ENCODE data around the gene HOXD3. TPM values are rescaled to one million over a fixed set of nuclear protein-coding genes. Genes with fewer than 3 reads are reported as not detected.

The HOXD3 gene
- total RNA-seq, 1 donor from 2014 or later, result 0.27 TPM

DNA sequence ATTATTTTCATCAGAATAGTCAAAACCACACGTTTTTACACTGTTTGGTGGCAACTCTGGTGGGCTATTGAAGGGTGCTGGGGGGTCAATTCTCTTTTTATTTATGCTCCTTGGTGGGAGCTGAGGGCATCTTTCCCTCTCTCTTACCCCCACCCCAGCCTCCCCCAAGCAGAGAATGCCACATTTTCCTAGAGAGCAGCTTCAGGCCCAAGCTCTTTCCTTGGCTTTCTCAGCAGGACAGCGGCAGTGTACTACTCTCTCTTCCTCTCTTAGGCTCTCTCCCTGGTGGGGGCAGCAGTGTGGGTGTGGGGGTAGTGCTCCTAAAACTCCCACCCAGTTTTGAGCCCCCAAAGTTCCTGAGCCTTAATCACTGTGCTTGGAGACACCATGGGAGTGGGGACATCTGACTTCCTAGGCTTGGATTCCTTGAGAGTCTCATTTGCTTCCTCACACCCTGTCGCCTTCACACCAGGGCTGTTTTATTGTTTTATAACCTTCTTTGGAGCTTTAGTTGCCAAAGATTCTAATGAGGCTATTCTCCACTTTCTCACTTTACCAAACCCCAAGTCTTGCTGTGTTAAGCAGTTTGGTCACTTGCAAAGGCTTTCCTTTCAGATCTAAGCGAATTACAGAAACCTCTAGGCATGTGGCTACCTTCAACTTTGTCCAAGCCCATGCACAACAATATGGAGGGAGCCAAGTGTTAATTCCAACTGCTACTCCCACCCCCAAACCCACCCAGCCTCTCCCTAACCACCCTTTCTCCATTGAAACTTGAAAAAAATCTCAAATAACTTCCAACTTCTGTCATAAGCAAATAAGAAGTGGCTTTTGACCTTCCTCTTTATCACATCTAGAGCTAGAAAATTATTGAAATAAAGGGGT lies 11.8 kb upstream of the HOXD3 start:
- no peak for ATAC-seq
- DNase-seq, result no peak
- intact Hi-C loops (cut with micrococcal nuclease), result loop anchor here (10.0 kb wide), 1 partner anchor 309 kb away; no protein-coding TSS in a partner anchor

DNA sequence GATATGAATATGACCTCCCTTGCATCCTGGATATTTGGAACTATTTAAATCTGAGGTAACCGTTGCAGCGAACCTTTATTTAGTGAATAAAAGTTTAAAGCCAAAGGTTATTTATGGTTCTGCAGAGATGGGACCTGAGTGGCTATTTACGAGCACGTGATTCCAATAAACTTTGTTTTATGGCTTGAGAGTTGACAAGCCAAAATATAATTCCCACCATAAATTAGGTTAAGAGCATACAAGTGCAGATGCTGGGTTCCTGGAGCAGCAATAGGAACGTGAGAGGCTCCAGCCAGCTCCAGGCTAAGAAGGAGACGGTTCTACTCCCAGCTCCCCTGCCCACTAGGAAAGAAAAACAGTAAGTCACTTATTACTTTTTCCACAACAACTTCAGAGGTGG lies 11.0 kb upstream of the HOXD3 start:
- intact Hi-C loops (cut with micrococcal nuclease), result loop anchor here (10.0 kb wide), 1 partner anchor 309 kb away; no protein-coding TSS in a partner anchor
- ATAC-seq (no peak), DNase-seq (no peak)

DNA sequence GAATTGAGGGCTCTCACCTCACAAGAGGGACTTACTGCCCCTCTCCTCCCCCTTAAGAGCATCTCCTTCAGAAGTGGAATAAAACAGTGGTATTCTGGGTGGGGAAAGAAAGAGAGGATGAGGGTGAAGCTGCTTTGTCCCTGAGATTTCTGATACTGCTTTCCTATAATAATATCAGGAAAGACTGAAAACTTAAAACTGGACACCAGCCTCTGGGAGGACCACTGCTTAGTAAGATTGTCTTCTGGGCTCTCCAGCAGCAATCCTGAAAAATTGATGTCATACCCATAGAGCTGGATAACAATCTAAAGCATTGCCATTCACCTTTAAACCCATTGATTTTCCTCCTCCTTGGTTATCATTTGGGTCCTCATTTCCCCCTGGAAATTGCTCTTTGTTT lies 10.5 kb upstream of the HOXD3 start:
- intact Hi-C loops (cut with micrococcal nuclease), result loop anchor here (10.0 kb wide), 1 partner anchor 308 kb away; no protein-coding TSS in a partner anchor
- DNase-seq, result no peak
- no peak for ATAC-seq

DNA sequence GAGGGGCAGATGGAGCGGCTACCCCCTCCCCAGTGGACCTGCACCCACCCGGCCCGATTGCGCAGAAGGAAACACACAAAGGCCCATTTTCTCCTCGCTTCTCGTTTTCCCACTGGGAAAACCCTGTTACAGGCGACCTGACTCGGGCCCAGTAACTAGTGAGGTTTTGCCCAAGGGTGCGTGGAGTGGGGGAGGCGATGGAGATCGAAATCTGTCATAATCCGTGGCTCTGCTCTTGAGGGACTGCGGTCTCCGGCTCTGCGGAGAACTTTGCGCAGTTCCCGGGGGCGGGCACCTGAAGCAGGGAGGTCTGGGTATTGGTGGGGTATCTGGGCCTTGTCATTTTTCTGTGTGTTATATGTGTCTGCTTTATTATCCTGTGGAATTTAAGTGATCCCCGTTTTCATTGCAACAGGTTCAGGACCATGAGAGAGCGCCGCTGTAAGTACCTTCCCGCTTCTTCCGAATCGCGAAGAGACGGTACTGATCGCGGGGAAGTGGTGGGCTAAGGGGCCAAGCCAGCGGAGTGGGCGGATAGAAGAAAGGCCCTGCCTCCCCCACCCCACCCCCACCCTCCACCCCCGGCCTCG lies 9.8 kb upstream of the HOXD3 start:
- DNase-seq (no peak), ATAC-seq (no peak)
- intact Hi-C loops (cut with micrococcal nuclease), result loop anchor here (10.0 kb wide), 1 partner anchor 307 kb away; no protein-coding TSS in a partner anchor

DNA sequence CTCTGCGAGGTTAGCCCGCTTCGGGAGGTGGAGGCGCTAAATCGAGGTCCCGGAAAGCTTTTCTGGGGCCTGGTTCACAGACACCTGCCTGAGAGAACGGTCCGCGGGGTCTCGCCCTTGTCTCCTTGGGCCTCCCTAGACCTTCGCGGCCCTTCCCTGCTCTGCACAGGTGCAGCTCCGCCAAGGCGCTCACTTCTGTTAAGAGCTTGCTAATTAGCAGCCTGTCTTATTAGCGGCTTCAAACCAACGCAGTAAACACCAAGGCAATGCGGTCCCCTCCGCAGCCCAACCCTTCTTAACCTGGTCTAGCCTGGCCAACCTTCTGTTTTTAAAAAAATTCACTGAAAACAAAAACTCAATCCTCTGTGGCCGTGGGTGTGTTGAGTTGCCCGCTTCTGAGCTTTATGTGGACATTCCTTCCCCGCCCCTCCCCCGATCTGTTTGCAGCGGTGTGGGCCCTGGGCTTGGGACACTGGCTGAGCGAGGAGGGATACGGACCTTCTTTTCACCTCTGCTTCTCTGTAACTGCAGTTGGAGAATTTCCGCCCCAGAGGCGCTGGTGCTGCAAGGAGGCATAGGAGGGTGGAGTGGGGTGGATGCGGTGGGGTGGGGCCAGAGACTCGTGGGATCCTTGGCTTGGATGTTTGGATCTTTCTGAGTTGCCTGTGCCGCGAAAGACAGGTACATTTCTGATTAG lies 9.2 kb upstream of the HOXD3 start:
- ATAC-seq (no peak), DNase-seq (no peak)
- intact Hi-C loops (cut with micrococcal nuclease), result loop anchor here (10.0 kb wide), 1 partner anchor 307 kb away; no protein-coding TSS in a partner anchor

DNA sequence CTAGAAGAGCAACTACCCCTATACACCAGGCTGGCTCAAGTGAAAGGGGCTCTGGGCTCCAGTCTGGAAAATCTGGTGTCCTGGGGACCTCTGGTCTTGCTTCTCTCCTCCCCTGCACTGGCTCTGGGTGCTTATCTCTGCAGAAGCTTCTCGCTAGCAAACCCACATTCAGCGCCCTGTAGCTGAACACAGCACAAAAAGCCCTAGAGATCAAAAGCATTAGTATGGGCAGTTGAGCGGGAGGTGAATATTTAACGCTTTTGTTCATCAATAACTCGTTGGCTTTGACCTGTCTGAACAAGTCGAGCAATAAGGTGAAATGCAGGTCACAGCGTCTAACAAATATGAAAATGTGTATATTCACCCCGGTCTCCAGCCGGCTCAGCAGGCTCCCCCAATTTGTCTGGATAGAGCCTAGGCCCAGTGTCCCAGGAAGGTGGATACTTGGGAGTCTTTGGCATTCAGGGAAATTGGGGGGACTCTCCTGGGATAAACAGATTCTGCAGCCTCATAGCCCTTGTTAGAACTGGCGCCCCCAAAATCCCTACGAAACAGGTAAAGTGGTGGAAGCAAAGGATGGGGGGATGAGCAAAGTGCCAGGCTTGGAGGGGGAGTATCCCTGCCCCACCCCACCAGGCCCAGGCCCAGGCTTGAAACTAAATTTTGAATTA lies 8.2 kb upstream of the HOXD3 start:
- no peak for DNase-seq
- ATAC-seq, result no peak
- intact Hi-C loops (cut with micrococcal nuclease), result loop anchor here (10.0 kb wide), 1 partner anchor 306 kb away; no protein-coding TSS in a partner anchor

DNA sequence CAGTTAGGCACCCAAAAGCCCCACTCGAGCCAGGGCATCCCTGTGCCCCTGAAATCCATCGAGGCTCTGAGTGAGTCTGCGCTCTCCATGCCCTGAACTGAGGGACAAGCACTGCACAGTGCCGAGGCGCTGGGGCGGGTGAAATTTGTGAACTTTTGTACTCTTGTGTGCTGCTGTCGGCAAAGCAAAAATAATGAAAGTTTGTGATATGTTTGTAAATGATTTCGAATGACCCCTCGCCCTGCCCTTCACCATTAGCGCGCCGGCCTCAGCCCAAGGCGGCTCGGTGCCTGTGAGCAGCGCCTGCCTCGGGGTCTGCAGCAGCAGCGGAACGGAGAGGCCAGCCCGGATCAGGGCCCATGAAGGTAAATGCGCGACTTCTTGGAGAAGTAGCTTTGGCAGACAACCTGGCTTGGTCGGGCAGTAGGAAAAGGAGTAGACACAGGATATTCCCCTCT lies 7.6 kb upstream of the HOXD3 start:
- intact Hi-C loops (cut with micrococcal nuclease), result loop anchor here (10.0 kb wide), 1 partner anchor 305 kb away; no protein-coding TSS in a partner anchor
- DNase-seq, result no peak
- no peak for ATAC-seq

DNA sequence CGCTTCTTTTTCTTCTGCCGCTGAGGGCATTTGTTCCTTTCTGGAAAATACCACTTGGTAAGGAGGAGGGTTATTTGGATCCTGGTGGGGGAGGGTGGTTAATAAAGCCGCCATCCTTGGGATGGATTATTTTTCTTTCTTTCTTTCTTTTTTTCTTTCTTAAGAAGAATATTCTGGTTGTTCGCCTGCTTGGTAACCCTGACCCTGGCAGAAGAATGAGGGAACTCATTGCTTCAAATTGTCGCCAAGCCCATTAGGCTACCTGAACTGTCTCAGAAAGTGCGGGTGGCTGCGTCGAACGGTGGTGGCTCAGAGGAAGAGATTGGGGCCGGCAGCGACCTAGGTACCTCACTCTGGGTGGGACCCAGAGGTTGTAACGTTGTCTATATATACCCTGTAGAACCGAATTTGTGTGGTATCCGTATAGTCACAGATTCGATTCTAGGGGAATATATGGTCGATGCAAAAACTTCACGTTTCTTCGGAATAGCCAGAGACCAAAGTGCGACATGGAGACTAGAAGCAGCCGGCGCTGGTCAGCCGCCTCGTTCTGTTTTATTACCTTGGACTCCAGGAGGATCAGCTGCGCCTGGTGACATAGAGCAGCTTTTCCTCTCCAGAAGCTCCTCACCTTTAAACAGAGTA lies 7.0 kb upstream of the HOXD3 start:
- intact Hi-C loops (cut with micrococcal nuclease), result loop anchor here (10.0 kb wide), 1 partner anchor 305 kb away; no protein-coding TSS in a partner anchor
- DNase-seq, result no peak

DNA sequence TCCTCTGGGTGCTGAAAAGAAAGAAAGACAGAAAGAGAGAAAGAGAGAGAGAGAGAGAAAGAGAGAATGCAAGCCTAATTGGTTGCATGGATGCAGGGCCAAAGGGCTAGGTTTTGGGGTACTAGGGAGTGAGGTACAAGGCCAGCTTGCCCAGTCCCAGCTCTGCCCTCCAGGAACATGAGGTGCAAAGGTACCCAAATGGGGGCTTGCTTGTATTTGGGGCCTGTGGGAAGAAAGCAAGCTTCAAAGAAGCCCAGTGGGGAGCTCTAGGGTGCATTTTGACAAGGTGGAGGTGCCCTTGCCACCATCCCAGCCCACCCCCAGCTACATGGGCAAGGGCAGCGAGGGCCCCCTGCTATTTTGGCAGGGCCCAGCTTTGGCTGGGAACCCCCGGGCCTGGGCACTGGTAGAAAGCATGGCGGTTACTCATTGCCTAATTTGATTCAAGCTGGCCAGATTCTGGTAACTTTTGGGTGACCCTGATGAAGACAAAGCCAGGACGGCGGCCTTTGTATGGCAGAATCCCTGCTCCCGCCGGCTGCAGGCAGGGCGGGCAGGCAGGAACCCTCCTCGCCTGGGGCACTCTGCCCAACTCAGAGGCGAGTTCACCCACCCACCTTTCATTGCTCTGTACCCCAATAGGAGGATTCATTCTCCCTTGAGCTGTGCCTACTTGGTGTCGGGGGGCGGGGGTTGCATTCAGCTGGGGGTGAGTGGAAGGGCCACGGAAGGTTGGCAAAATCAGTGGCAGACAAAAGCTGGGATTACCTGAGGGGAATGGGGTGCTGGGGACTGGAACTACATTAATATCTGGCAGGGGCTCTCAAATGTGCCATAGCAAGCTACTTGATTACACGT lies 6.3 kb upstream of the HOXD3 start:
- DNase-seq, result no peak
- intact Hi-C loops (cut with micrococcal nuclease), result no loop called here
- ATAC-seq, result no peak

More for the DNA sequence above, 7.0 kb upstream of the HOXD3 start:
- ATAC-seq, result no peak

DNA sequence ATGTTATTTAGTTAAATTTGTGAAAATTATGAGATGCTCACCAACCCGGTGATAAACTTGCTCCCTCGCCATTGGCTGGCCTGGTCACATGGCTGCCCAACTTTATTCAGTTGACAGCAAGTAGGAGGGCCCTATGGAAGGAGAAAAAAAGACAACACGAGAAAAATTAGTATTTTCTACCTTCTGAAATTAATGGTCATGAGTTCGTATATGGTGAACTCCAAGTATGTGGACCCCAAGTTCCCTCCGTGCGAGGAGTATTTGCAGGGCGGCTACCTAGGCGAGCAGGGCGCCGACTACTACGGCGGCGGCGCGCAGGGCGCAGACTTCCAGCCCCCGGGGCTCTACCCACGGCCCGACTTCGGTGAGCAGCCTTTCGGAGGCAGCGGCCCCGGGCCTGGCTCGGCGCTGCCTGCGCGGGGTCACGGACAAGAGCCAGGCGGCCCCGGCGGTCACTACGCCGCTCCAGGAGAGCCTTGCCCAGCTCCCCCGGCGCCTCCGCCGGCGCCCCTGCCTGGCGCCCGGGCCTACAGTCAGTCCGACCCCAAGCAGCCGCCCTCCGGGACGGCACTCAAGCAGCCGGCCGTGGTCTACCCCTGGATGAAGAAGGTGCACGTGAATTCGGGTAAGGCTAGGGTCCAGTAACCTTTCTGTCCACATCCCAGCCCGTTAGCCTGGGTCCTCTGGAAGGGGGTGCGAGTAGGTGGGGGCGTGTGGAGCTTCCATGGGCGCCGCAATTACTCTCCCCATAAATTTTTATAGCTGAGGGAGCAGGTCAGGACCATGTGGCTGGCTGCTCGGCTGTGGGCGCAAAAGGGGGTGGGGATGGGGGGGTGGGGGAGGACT lies 5.4 kb upstream of the HOXD3 start, which contains the start of gene HOXD4:
HOXD4 (plus strand) TSS at position 109 of the 846 bp plus-strand sequence; CDS start at position 193, 84 bp downstream.
- intact Hi-C loops (cut with micrococcal nuclease), result no loop called here
- no peak for DNase-seq
- ATAC-seq, result no peak

DNA sequence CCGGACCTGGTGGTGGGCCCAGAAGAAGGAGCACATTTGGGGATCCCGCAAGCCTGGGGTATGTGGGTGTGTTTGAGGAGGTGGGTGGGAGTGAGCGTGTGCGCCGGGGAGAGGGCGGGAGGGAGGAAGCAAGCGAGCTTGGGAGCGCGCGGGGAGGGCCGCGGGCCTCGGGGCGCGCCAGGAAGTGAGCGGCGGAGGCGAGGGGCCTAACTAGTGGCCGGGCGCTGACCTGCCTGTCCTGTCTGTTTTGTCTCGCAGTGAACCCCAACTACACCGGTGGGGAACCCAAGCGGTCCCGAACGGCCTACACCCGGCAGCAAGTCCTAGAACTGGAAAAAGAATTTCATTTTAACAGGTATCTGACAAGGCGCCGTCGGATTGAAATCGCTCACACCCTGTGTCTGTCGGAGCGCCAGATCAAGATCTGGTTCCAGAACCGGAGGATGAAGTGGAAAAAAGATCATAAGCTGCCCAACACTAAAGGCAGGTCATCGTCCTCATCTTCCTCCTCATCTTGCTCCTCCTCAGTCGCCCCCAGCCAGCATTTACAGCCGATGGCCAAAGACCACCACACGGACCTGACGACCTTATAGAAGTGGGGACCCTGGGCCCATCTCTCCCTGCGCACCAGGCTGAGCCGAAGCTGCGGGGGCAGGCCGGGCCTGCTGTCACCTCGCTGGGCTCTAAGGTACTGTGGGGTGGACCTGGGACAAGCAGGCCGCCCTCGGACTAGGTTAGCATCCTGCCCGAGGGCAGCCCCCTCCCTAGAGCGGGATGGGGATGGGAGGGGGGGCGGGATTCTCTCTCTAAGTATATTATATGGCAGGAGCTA lies 4.5 kb upstream of the HOXD3 start:
- ATAC-seq (no peak), DNase-seq (no peak)
- intact Hi-C loops (cut with micrococcal nuclease), result no loop called here

DNA sequence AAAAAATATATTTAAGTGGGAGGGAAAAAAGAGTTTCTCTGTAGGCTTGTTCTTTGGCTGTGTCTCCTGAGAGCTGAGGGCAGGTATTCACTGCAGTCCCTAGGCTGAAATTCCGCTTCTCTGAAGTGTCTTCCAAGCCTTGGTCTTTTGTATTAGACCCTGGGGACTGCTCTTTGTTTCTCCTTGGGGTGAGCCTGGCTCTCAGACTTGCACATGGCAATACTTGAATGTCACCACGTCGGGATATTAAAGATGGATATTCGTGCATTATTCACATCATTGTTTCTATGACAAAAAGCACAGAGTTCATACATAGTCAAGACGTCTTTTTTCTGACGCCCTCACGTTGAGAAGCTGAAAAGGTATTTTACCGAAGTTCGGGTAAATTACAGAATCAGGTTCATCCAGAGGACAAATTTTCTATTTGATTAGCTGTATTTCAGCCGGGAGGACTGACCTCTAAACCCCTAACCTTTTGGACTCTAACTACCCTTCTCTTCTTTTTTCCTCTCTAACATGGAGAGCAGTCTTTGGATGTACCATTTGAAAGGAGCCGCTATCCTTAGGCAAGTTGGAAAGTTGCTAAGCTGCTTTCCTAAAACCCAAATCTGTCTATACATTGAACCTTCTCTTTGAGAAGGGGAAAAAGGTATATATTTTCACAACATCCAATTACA lies 2.4 kb upstream of the HOXD3 start:
- intact Hi-C loops (cut with micrococcal nuclease), result no loop called here

DNA sequence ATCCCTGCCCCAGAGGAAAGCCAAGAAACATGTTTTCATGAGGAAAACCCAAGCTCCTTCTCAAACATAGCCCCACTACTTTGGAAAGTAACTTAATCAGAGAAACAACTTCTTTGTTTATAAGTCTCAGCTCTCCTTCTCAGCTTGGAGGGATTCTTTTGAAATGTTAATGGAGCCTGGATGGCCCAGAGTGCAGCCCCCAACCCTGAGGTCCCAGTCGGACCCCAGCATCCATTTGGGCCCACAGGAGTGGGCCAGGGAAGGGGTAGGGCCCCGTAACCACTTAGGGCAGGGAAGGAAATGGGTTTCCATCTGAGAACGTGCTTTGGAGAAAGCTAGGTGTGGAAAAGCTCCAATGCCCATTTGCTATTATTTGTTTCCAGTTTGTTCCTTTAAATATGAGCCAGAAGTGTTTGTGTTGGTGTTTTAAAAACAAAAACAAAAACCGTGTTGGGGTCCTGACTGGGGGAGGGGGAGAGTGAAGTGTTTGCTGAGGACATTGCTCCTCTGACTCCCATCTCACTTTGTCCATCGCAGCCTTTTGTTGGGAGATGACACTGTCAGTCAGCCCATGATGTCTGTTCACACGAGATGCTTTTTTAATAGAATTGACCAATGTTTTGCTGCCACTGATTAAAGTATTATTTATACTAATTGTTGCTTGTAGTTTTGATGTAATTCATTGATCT lies 1.6 kb upstream of the HOXD3 start:
- ATAC-seq (no peak), DNase-seq (no peak)
- intact Hi-C loops (cut with micrococcal nuclease), result no loop called here

More for the DNA sequence above, 2.4 kb upstream of the HOXD3 start:
- DNase-seq, result no peak
- ATAC-seq, result no peak

DNA sequence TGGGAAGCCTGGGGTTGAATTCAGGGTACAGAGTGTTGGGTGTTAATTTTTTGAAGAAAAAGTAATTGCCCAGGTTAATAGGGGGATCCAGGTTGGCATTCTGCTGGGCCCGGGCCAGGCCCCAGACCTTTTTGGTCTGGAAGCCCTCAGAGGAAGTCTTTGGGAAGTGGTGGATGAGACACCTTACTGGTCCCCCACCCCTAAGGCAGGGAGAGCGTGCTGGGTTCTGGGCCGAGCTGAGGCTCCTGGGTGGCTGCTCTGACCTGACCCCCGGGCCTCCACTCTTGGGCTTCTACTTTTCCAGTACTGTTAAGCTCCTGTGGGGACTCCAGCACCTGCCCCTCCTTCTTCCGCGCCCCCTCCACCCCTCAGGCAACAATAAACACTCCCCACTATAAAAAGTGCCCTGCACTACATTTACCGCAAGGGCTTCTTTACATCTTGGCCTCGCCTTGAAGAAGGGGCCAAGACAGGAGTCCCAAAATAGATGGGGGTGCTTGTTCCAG lies 753 bp upstream of the HOXD3 start:
- ATAC-seq (no peak), DNase-seq (no peak)
- intact Hi-C loops (cut with micrococcal nuclease), result no loop called here

Measured in left ventricle myocardium superior (tissue), 1 donor.